Fibroblast of mammary gland (primary cell): Measurements from ENCODE around the gene DLG2.

Source experiments
- DNase-seq: peaks from one replicate; pipeline ENCODE4 v3.0.0-alpha.2; 2010; ENCODE audit warnings: low read depth
- H3K4me3 ChIP-seq: 2 replicates; pipeline ENCODE4 v1.5.1; 2011; ENCODE audit warnings: low read depth, mild to moderate bottlenecking, low read length, moderate library complexity; ENCODE audit not compliant: control insufficient read depth
- CTCF ChIP-seq: conservative IDR thresholded peaks from 2 replicates; pipeline ENCODE4 v1.5.1; 2011; ENCODE audit warnings: low read depth, low read length, inconsistent platforms; ENCODE audit not compliant: control insufficient read depth, insufficient read depth

DLG2 gene

GRCh38 chr11:85664615-85665481, 37.7 kb upstream of the DLG2 start, which contains the start of gene CREBZF:
CREBZF (minus strand) TSS chr11:85665129; CDS start chr11:85664875, 254 bp downstream.
- peak; percentile 94 for DNase-seq
- TF ChIP-seq CTCF = no peak
- peak within 1 kb of the TSS; percentile 85 for H3K4me3 ChIP-seq

GRCh38 chr11:85663753-85664614, 36.8 kb upstream of the DLG2 start:
- TF ChIP-seq CTCF = peak; percentile 32
- DNase-seq = peak; percentile 54
- peak overlapping the region; percentile 85 for H3K4me3 ChIP-seq

DNA sequence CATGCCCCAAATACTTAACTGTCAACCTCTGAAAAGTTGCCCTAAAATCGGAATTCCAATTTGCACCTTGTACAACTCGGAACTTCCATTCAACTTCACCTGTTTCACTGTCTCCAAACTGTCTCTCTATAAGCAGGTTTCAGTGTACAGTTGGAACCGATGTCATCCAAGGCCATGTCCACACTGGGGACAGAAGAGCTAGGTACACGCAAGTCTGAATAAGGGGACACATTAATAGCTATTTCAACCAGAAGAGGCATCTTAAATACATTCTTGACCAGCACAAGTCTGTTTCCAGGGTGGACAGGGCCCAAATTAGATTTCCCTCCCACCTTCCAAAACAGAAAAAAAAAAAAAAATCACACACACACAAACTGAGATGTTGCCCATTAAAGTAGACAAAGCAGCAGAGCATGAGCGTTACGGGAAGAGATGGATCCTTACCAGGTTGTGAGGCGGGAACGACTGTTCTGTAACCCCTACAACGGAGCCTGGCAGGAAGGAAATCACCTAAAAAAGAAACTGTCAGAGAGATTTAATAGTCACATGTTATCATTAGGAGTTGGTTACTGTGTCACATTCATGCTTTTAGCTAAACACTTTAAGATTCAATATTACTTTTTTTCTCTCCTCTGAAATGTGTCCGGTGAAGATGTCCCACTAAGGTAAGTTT, 36.1 kb upstream of the DLG2 start:
- peak overlapping the region; percentile 85 for H3K4me3 ChIP-seq
- DNase-seq = no peak
- TF ChIP-seq CTCF = no peak

DNA sequence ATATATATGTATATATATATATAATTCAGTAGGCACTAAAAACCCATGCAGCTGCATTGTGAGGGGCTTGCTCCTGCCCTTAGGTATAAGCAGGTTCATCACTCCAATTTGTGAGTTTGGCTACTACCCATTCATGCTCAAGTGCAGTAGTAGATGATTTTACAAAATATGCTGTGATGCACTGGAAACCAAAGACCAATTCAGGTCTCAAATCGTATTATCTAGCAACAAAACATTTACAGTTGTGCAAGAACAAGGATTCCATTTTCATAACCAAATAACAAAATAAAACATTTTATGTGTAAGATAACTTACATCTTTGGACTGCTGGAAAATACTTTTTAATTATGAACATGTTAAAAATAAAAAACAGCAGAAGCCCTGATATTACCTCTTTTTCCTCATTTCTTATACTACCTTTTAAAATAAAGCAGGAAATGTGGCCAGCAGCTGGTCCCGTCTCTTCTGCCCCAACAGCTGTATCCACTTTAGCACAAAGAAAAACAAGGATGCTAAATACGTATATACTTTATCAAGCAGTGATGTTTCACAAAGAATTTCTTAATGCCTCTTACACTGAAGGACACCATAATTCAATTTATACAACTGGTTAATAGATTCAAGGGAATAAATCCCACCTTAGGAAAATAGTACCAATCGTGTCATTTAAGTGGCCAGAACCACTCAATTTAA, 35.0 kb upstream of the DLG2 start:
- no peak for TF ChIP-seq CTCF
- peak overlapping the region; percentile 85 for H3K4me3 ChIP-seq
- peak; percentile 61 for DNase-seq

GRCh38 chr11:85658180-85658579, 31.0 kb upstream of the DLG2 start:
- DNase-seq = no peak

More at GRCh38 chr11:85658180-85658579, 31.0 kb upstream of the DLG2 start:
- no peak for TF ChIP-seq CTCF
- H3K4me3 ChIP-seq = no peak overlapping the region
